Jurkat, Clone E6-1 (cell line): Measurements from ENCODE around the gene CDON.
"Not testable (repeated sequence)": the region's sequence is repeated elsewhere in the genome, so short reads cannot be mapped to it uniquely, and the experiment has no call there.

Source experiments
- DNase-seq: peaks from one replicate; pipeline ENCODE4 v3.0.0-alpha.2; 2011; ENCODE audit warnings: low read depth, low spot score
- H3K4me3 ChIP-seq: 2 replicates; pipeline ENCODE4 v1.5.1; 2011; ENCODE audit warnings: mild to moderate bottlenecking, low read length, control low read depth, moderate library complexity

CDON gene

DNA sequence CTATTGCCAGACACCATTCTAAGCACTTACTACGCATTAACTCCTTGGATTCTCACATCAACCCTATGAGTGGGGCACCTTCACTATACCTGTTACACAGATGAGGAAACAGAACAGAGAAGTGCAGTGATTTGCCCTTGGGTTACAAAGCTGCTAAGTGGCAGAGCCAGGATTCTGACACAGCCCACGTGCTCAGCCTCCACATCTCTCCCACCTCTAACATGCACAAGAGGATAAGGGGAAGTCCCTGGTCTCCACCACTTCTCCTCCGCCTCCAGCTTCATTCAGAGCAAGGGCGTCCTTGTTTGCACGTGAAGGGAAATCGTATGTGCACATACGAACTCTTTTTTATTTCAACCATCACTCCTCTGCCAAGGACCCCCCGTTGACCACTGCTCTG is 53.7 kb downstream of the CDON start:
- H3K4me3 ChIP-seq: no peak overlapping the region
- no peak for DNase-seq

DNA sequence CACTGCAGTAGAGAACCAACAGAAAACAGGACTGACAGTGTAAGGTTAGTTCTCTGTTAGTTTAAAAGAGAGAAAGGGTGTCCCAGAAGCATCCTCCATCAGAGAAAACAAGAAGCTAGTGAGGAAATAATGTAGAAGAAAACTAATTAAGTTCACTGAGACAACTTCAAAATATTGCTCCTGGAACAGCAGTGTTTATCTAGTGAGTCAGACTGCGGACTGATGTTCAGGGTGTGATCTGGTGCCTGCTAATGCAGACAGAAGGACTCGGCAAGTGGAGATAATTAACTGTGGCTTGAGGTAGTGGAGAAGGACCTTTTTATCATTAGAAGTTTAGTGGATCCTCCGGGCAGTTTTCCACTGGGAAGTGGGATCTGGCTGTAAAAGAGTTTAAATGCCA is 55.4 kb downstream of the CDON start:
- no peak for DNase-seq

DNA sequence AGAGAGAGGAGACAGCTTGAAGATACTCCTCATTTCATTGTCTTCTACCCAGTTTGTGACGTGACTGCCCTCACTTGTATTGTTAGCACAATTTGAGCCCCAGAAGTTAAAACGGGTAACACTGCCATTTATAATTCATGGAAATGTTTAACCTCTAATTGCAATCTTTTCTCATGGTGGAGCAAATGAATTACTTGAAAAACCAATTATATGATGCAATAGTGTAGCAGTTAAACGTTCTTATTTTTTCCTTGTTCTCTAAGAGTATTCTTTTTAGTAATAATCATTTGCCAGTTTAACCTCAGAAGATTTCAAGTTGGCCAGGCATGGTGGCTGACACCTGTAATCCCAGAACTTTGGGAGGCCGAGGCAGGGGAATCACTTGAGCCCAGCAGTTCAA is 56.6 kb downstream of the CDON start:
- no peak overlapping the region for H3K4me3 ChIP-seq
- no peak for DNase-seq

More for the DNA sequence above, 55.4 kb downstream of the CDON start:
- no peak overlapping the region for H3K4me3 ChIP-seq

DNA sequence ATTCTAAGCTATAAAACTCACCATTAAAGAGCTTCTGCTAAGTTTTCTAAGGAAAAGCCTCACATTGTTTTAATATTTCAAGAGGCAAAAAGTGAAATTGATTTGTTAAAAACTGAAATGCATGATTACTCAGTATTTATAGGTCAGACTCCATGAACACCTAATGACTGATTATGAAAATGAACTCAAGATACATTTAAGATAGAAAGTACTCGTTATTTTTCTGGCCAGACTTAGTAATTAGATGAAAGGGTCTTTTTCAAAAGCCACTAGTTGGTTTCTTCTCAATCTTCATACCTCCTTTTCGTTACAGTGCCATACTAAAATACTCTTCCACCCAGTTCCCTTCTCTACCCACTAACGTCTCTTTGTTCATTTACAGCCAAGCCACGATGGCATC is 60.5 kb downstream of the CDON start:
- H3K4me3 ChIP-seq: no peak overlapping the region

DNA sequence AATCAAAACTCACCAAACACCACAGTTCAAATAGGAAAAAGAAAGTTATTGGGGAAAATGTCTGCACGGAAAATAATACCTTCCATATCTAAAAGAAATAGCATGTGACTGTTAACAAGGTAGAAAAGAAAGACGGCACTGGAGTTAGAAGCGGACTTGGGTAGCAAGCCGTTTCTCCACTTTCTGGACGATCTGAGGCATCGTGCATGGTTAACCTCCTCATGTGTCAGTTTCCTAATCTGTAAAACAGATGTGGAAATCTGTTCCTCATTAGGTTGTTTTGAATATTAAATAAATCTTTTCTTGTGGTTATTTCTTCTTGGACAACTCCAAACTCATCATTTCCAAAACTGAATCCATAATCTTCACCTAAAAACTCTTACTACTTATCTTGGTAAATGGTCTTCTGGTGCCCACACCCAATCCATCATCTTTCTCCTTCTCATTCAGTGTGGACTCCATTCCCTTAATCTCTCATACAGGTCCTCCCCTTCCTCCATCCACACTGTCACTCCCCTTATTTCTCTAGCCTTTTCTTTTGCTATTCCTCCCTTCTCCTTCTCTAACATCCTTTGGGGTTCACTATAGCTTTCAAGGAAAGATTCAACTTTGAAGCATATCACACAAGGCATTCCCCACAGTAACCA is 63.3 kb downstream of the CDON start:
- no peak overlapping the region for H3K4me3 ChIP-seq
- no peak for DNase-seq

More for the DNA sequence above, 60.5 kb downstream of the CDON start:
- DNase-seq: no peak

DNA sequence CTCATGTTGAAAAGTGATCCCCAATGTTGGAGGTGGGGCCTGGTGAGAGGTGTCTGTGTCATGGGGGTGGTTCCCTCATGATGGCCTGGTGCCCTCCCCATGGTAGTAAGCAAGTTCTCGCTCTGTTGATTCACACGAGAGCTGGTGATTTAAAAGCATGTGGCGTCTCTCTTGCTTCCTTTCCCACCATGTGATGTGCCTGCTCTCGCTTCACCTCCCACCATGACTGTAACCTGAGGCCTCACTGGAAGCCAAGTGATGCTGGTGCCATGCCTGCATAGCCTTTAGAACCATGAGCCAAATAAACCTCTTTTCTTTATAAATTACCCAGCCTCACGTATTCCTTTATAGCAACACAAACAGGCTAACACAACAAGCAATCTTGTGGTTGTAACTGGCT is 64.4 kb downstream of the CDON start:
- no peak overlapping the region for H3K4me3 ChIP-seq
- DNase-seq: no peak

DNA sequence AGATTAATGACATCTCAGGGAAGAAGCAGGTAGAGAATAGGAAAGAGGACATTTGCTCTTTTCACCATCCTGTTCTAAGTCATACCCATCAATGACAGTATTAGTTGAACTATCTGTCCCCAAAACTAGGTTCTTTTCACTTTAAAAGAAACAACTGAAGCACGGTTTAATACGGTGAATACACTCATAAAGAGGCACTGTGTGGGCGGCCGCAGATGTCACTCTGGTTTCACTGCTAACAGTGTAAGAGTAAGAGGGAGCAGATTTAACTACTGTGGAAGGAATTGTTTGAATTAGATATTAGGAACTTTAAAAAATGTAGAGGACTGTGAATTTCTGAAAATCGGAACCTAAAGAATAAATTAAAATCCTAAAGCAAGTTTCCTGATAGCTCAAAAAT is 67.4 kb downstream of the CDON start:
- no peak for DNase-seq

DNA sequence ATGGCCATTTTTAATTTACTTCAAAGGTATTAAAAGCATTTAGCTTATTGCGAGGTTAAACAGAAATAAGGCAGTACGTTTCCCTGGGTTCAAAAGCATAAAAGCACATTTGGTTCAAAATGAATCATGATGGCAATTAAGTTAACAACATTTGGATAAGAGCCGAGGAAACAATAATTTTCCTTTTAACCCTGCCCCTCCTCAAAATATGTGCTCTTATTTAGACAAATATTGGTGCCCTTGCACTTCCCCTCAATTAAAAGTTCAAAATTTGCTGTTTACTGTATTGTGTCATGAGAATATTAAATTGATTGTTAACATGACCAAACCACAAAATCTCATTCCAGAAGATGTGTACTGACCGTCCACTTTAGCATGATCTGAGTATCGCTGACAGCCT is 68.2 kb downstream of the CDON start:
- no peak for DNase-seq
- no peak overlapping the region for H3K4me3 ChIP-seq

More for the DNA sequence above, 67.4 kb downstream of the CDON start:
- no peak overlapping the region for H3K4me3 ChIP-seq

DNA sequence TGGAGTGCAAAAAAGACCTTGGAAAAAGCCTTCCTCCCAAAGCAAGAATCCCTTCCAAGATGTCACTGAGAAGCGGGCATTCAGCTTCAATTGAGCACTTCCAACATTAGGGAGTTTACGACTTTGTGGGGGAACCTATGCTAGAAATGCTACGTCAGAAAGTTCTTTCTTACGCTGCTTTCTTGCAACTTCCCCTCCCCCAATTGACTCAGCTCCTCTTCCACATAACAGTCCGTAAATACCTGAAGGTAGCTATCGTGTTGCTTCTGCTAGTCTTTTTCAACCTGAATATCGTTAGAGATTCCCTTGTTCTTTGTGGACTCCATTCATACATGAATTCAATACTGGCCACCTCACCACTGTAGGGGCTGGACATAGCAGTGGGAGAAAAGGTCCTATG is 69.8 kb downstream of the CDON start:
- no peak overlapping the region for H3K4me3 ChIP-seq
- DNase-seq: no peak

DNA sequence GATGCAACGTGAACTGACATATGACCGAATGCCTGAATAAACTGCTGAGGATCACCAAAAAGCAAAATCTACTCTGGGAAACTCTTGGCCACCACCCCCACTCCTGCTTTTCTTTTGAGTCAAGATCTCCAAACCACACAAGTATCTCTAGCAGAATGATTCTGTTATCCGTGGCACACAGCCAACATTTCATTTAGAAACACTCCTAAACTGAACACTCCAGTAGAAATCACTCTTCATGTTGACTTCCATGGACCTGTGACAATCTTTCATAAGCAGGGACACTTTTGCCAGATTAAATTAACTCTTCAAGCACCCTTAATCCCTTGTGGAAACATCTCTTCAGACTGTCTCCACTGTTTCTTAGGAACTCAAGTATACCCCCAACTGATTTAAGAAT is 72.4 kb downstream of the CDON start:
- H3K4me3 ChIP-seq: no peak overlapping the region

DNA sequence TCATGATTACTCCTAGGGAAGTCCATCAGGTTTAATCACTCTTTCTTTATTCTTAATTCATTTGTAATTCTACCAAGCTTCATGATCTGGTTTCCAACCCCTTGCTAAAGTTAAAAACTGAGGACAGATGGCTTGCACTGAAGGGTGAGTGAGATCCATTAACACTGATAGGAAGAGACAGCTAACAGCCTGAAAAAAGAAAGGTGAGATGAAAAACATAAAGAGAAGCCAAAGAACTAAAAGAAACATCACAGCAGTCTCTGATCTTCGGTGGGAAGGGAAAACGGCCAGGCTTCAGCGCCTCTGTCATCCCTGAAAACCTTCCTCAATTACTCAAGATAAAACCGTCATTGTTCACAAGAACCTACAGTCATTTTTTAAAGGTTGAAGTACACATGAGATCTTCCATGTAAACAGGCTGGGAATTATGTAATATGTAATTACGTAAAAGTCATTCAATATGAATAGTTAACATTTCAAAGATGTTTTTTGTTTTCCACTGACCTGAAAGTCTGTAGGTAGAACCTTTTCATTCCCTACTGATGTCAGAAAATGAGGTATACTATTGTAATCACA is 75.5 kb downstream of the CDON start:
- H3K4me3 ChIP-seq: no peak overlapping the region
- DNase-seq: no peak

More for the DNA sequence above, 72.4 kb downstream of the CDON start:
- DNase-seq: no peak

DNA sequence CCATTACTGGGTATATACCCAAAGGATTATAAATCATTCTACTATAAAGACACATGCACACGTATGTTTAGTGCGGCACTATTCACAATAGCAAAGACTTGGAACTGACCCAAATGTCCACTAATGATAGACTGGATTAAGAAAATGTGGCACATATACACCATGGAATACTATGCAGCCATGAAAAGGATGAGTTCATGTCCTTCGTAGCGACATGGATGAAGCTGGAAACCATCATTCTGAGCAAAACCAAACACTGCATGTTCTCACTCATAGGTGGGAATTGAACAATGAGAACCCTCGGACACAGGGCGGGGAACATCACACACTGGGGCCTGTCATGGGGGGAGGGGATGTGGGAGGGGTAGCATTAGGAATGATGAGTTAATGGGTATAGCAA is 76.7 kb downstream of the CDON start:
- not testable (repeated sequence) for DNase-seq, H3K4me3 ChIP-seq

DNA sequence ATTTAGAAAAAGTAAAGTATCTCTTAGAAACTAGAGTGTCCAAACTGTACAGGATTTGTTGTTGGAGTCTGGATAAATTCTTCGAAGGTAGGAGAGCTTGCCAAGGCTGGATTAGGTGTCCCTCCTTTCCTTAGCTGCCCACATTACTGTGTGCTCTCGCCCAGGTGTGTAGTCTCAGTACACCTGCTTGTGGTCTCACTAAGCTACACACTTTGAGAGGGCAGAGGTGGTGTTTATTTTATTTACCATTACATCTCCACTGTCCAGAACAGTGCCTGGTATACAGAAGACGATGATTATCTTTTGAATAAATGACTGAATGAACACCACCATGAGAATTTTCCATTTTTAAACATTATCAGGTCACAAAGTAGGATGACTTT is 80.3 kb downstream of the CDON start:
- DNase-seq: no peak
- no peak overlapping the region for H3K4me3 ChIP-seq

DNA sequence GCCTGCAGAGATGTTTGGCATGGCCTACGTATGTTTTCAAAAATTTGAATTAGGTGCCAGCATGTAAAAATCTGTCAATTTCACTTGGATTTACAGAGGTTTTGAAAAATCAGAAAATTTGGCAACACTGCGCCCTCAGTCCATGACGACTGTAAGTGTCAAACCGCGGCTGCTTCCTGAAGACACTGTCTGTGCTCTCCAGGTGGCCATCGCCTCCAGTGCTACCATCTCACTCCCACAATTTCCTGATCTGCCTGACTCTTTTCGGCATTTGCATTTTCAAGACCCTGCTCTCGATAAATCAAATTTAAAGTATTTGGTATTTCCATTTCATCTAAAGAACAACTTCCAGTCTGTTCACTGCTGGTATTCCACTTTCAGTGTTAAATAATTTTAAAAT is 82.2 kb downstream of the CDON start:
- no peak overlapping the region for H3K4me3 ChIP-seq
- DNase-seq: no peak

DNA sequence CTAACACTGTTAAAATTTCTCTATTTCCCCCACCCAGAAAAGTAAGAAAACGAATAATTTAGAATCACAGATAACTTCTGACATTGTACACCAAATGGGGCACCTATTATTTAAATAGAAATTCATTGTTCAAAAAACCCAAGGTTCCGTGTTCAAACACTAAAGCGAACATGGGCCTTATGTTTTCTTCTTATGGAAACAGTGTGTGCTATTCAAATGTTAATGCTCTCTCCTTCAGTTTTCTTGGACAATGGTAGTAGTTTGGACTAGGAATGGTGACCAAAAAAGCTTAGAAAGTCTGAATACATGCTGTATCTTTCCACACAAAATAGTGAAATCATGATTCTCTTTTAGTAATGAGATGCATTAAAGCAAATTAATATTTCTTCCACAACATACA is 83.2 kb downstream of the CDON start:
- no peak for DNase-seq
- no peak overlapping the region for H3K4me3 ChIP-seq

DNA sequence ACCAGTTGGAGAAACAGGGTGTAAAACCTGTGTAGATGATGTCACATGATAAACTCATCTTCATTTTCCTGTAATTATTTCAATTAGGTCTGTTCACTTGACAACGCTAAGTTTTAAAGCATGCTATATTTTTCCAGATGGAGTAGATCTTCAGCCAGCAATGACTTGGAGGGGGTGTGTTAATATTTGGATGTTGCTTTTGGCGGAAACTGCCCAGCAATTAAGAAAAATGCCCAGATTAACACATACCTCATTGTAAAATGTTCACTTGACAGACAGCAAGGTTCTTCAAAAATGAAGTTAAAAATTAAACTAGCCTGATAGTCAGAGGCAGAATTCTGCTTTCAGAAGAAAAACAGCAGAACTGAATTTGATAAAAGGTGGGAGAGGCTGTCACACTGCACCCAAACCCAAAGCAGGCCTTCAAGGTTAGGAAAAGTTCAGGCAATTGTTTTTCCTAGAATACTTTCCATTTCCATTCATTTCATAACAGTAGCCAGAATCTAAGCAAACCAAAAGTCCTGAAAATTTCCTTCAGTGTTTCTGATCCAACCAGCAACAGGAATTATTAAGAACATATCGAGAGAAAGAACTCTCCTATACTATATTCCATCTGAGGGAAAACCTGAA is 83.8 kb downstream of the CDON start:
- H3K4me3 ChIP-seq: no peak overlapping the region
- no peak for DNase-seq

DNA sequence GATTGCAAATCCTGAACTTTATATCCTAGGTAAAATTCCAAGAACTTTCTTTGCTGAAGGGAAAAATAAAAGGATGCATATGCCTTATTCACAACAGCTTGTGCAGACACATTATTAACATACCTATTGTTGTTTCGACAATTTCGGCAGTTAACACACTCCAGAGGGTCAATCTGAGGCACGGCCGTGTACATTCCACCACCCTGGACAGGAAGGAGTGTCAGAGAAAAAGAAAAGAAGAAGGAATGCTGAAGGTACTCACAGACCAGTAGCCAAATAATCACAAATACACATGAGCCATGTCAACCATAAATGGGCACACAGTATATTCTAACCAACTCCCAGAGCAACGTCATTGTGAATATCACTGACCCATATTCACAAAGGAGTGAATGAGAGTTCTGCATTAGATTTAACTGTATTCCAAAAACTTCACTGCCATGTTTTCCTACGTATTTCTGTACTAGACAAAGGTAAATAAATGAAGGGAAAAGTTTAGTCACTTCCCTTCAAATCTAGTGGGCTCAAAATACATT is 84.4 kb downstream of the CDON start:
- DNase-seq: no peak
- no peak overlapping the region for H3K4me3 ChIP-seq

DNA sequence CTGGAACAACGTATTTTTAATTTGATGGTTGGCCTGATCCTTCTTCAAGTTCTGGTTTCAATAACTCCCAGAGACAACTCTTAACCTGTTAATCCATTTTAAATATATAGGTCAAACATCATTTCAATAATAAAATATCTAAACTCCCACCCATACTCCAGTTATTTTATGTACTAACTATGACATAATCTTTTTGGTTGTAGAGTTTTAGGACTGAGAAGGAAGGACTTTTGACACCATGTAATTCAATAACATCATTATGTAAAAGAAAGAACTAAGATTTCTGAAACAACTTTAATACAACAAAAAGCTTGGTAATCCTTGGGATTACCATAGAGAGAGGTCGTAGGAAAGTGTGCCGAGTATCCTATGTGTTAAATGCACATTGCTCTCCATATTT is 85.3 kb downstream of the CDON start:
- no peak overlapping the region for H3K4me3 ChIP-seq
- no peak for DNase-seq

DNA sequence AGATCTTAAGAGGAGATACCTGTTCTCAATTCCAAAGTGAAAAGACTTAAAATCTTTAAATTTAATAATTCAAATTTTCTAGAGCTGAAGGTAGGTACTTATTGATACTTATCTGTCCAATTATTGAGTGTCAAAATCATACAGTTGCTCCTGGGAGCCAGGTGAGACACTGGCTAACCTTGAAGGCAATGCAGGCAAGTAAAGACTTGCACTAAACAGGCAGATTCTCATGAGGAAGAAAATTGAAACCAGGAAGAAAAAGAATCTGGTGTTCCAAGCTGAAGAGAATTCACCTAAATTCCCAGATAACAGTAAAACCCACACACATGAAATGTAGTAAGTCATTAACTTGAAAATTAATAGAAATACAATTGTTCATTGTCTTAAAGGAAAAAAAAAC is 86.5 kb downstream of the CDON start:
- DNase-seq: no peak
- no peak overlapping the region for H3K4me3 ChIP-seq

DNA sequence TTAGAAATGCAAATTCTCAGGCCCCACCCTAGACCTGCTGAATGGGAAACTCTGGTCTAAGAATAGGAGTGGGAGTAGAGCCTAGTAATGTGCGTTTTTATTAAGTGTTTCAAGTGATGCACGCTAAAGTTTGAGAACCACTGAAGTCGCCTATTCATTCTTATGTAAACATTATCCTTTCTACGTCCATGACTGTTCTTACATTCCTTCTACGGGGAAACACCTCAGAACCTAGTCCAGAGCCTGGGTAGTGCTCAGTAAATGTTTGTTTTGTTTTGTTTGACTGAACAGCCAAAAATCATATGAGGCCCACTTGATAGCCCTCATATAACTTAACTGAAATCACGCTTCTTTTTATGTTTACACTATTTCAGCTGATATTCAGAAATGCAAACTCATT is 87.0 kb downstream of the CDON start:
- DNase-seq: no peak
- H3K4me3 ChIP-seq: no peak overlapping the region

DNA sequence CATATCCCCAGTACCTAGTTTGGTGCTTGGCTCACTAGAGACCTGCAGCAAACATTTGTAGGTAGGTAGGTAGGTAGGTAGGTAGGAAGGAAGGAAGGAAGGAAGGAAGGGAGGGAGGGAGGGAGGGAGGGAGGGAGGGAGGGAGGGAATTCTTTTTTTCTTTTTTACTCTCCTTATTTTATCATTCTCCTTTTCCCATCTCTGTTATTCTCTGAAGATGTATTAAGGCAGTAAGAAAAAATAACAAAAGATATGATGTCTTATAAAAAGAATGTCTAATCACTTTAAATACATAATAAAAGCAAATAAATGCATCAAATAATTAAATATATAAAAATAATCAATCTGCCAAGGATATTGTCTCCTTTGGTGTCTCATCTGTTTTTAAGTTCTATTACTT is 88.4 kb downstream of the CDON start:
- DNase-seq: no peak
- H3K4me3 ChIP-seq: no peak overlapping the region
